ENCODE data around the gene ARRDC1.
"Not testable (repeated sequence)": the region's sequence is repeated elsewhere in the genome, so short reads cannot be mapped to it uniquely, and the experiment has no call there.

ARRDC1 gene

GRCh38 chr9:137586854-137587253 is 18.6 kb upstream of the ARRDC1 start:
- no peak for DNase-seq

GRCh38 chr9:137588311-137588710 is 17.2 kb upstream of the ARRDC1 start:
- no peak for DNase-seq

DNA sequence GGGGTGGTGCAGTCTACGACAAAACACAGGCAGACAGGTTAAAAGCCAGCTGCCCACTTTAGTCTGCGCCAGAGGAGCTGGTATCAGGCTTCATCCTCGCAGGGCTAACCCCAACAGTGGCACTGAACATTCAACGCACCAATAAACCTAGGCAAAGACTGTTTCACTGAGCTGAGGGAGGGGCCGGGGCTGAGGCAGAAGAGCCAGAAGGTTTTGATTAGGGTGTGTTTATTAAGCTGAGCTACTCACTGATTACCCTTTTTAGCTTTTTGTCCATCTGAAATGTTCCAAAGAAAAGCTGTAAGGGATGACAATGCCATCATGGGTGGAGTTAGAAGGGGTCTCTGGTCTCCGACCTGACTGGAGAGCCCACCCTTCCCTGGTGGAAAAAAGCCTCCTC is 16.6 kb upstream of the ARRDC1 start:
- DNase-seq = no peak

DNA sequence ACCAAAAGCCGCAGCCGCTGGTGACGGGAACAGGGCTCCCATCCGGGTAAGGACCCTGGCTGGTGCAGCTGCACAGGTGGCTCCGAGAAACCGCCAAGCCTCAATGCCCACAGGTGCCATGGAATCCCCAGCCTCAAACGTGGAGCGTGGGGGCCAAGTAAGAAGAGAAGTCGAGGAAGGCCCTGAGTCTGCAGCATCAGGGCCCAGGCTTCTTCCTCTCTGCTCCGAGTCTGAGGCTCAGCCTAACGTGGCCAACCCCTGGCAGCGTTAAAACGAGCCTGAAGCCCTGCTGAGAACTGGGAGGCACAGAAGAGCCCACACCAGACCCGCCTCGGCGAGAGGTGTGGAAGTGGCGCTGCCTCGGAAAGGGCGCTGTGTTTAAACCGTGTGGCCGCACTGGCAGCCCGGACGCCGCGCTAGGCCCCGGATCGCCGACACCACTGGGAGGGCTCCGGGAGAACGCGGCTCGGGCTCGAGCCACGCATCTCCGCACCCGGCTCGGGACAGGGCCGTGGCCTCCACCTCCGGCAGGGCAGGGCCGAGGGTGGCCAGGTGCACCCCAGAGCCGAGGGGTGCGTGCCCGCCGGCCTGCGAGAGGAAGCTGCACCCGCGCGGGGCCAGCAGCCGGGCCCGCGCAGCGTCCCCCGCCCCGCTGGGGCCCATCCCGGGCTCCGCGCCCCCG is 15.9 kb upstream of the ARRDC1 start:
- DNase-seq = no peak

DNA sequence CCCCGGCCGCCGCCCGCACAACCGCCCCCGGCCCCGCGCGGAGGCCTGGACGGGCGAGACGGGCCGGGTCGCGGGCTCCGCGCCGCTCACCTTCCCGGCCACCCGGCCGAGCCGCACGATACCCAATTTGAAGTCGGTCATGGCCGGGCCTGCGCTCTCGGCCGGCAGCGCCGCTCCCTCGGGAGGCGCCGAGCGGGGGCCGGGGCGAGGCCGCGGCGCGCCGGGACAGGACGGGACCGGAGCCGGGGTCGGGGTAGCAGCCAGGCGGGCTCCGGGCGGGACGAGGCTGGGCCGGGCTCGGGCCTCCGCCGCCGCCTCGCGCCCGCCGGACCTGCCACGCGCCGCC is 15.4 kb upstream of the ARRDC1 start:
- DNase-seq = no peak

DNA sequence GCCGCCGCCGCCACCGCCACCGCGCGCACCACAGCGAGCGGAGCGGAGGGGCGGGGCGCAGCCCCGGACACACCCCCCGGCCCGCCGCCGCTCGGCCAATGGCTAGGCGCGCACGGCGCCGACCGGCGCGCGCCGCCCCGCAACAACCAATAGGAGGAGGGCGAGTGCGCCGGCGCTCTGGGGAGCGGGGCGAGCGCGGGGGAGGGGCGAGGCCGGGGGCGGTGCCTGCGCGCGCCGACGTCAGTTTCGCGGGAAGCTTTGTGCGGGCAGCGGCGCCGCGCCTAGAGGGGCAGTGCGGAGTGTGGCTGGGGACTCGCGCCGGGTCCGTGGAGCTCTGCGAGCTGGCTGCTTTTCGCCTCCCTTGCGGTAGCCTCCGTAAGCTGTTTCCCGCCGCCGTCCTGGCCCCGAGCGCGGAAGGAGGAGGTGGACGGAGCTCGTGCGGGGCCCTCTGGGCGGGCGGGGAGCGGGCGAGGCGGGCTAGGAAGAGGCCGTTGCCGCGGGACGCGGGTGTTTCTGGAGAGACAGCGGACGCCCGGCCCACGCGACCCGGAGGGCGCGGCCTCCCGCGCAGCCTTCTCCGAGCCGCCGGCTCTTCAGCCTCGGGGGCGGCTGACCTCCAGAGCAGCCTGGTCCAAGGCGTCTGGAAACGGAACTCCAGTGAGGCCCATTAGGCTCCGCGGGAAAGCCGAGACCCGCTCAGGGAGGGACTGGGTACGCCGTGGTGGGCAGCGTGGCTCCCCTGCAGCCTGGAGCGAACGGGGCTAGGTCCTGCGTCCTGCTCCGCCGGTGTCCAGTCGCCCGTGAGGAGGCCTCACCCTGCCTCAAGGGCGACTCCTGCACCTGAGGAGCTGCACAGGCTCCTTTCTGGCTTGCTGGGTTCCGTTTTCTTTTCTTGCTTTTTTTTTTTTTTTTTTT is 14.8 kb upstream of the ARRDC1 start, which contains the start of gene ZMYND19:
TSS of gene ZMYND19 (minus strand) at position 44 of the 915 bp plus-strand sequence. CDS start 249 bp downstream, outside the sequence.
- DNase-seq = peak; percentile 83

- no peak for DNase-seq
Observed at GRCh38 chr9:137592767-137593166, 12.7 kb upstream of the ARRDC1 start.

- no peak for DNase-seq
Observed at GRCh38 chr9:137593176-137593575, 12.3 kb upstream of the ARRDC1 start.

DNA sequence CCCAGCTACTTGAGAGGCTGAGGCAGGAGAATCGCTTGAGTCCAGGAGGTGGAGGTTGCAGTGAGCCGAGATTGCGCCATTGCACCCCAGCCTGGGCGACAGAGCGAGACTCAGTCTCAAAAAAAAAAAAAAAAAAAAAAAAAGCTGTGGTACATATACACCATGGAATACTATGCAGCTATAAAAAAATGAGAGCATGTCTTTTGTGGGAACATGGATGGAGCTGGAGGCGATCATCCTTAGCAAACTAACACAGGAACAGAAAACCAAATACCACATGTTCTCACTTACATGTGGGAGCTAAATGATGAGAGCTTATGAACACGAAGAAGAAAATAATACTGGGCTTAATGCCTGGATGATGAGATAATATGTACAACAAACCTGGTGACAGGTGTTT is 8.9 kb upstream of the ARRDC1 start:
- not testable (repeated sequence) for DNase-seq

- no peak for DNase-seq
Observed at GRCh38 chr9:137598943-137599342, 6.5 kb upstream of the ARRDC1 start.

GRCh38 chr9:137602661-137603060 is 2.8 kb upstream of the ARRDC1 start:
- no peak for DNase-seq

- DNase-seq = no peak
Observed at GRCh38 chr9:137603879-137604278, 1.6 kb upstream of the ARRDC1 start.

DNA sequence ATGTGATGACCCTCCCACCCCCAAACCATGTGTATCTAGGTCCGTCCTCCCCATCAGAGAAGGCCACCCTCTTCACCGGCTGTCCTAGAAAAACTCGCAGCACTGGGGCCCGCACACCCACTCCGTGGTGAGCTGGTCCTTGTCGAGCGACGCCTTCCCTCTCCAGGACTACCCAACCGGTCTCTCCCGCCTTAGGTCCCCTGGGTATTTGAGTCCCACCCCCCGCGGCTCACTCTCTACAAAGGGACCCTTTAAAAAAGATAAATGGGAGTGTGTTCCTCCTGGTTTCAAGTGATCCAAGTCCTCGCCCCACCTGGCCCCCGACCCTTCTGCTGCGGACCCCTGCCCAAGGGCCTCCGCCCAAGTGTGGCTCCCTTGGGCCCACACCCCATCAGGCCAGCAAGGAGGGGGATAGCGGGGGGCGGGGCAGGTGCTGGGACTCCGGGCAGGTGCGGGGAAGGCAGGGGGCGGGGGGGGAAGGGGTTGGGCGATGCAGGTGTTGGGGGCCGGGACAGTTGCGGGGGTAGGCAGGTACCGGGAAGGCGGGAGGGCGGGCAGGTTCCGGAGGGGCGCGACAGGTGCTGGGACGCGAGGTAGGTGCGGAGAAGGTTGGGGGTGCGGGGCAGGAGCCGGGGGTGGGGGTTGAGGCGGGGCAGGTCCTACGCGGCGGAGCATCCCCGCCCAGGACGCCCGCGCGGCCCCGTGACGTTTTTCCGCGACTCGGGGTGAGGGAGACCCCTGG is 970 bp upstream of the ARRDC1 start:
- no peak for DNase-seq

- DNase-seq = no peak
Observed at GRCh38 chr9:137606005-137606621, 627 bp downstream of the ARRDC1 start.

GRCh38 chr9:137606734-137607138 is 1.2 kb downstream of the ARRDC1 start:
- DNase-seq = no peak

DNA sequence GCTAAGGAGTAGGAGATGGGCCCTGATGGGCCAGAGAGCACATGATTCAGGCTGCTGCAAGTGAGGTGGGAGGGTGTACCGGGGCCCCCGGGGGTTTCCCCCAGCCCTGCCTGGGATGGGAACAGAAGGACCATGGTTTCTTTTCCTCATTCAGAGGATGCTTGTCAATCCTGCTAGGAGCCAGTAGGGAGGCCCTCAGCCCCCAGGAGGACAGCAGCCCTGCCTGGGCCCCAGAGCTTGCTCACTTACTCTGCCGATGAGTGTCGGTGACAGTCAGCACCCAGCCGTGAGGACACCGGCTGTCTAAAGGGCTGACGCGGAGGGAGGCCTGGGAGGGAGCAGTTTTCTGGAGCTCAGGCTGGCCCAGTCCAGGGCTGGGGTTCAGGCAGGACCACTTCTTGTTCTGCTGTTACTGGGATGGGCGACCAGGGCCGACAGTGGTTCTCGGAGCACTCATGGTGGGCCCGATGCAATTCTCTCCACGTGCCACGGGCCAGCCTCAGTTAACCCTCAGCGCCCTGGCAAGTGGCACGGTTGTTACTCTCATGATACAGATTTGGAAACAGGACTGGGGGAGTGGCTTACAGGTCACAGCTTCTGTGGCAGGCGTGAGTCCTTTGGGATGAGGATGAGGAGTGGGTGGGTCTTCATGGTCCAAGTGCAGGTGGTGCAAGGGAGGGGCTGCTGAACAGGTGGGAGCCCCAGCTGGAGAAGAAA is 1.8 kb downstream of the ARRDC1 start:
- no peak for DNase-seq

- no peak for DNase-seq
Observed at GRCh38 chr9:137610944-137611343, 5.5 kb downstream of the ARRDC1 start.

DNA sequence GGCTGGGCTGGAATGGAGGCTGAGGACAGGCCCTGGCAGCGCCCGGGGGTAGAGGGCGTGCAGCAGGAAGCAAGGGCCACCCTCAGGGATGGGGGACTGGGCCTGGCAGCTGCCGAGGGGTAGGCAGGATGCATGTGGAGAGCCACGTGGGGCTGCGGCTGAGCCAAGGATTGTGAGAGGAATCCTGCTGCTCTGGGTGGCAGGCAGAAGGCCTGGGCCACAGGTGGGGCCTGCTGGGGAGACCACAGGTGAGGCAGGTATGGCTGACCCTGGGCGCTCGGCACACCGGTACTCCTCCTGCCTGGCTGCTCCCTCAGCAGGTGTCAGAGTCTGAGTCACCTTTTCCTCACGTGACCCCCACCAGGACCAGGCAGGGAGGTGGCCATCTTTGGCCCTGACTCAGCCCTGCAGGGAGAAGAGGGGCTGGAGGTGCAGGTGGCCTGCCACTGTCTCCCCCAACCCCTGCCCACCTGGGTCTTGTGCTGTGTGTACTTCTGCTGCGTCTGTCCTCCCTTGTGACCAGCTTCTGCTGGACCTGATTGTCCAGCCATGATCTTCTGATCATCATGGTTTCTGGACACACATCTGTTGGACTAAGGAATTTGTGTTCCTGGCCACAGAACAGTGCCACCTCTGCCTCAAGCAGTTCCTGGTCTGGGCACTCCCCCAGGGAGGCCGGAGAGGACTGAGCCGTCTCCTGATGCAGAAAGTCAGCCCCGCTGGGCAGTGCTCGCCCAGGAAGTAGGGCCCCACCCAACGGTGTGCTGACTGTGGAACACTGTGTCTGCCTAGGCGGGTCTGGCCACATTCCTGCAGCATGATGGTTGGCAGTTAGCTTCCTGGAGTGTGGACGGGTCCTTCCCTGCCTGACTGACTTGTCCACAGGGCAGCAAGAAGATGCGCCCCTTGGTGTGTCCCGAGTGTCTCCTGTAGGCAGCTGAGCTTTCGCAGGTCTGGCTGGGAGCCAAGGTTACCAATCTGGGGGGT is 6.4 kb downstream of the ARRDC1 start:
- no peak for DNase-seq

GRCh38 chr9:137612741-137613142 is 7.3 kb downstream of the ARRDC1 start:
- DNase-seq = no peak

DNA sequence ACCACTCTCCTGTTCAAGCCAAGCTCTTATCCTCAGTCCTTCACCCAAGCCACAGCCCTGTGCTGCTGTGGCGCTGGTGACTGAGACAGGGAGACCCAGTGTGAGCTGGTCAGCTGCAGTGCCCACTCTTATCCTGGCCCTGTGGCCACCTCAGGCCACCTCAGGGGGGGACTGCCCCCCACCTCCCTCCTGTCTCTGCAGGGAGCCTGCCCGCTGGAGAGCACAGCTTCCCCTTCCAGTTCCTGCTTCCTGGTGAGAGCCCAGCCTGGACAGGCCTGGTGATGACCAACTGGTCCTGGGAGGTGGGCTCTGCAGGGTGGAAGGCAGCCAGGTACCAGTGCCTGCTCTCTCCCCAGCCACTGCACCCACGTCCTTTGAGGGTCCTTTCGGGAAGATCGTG is 7.8 kb downstream of the ARRDC1 start:
- DNase-seq = no peak

All from NCI-H2227 treated with DMSO at 0.1 percent for 48 hours (cell line).